AG08395 (cell line): Measurements from ENCODE around the gene TRANK1.
"Not testable (repeated sequence)": the region's sequence is repeated elsewhere in the genome, so short reads cannot be mapped to it uniquely, and the experiment has no call there.

Experiments
- DNase-seq: peaks from one replicate; pipeline ENCODE4 v3.0.0; 2012; ENCODE audit warnings: mixed read lengths, low spot score

Gene TRANK1

DNA sequence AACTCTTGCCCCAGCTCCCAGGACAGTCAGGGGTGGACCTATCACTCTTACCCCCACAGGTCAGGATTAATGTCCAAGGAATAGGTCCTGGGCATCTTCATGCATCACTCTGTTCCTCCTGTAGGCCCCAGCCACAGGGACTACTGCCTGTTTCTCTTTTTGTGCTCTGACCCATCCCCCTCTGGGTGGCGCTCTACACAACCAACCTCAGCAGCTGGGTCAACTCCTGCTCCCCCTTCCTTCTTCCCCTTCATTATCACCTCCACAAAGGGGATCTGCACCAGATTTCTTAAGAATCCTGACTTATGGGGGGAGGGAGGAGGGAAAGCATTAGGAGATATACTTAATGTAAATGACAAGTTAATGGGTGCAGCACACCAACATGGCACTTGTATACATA is 12.2 kb upstream of the TRANK1 start:
- no peak for DNase-seq

- no peak for DNase-seq
These were observed 11.3 kb upstream of the TRANK1 start for GRCh38 chr3:36956155-36956554.

DNA sequence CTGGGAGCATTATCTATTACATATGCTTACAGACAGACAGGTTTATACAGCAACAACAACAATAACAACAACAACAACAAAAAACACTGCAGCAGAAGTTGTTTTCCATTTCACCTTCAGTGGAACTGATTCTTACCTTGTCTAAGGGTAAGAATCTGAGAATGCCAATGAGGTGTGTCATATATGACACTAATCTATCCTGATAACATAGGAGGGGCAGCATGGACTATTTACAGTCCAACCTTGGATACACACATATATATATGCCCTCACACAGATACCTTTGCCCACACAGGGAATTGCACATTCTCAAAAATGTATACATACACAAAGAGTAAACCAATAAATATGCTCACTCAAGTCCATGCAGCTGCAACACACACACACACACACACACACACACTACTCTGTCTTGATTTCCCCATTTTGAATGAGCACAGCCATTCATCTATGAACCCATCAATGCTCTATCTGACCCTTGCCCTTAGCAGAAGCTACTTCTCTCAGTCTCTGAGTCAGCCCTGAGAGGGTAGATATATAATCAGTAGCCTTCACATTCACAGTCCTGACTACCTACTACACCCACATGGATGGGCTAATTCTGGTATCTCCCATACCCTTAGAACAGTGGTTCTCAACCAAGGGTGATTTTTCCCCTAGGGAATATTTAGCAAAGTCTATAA is 9.7 kb upstream of the TRANK1 start:
- no peak for DNase-seq

GRCh38 chr3:36947814-36948213 is 3.0 kb upstream of the TRANK1 start:
- not testable (repeated sequence) for DNase-seq

DNA sequence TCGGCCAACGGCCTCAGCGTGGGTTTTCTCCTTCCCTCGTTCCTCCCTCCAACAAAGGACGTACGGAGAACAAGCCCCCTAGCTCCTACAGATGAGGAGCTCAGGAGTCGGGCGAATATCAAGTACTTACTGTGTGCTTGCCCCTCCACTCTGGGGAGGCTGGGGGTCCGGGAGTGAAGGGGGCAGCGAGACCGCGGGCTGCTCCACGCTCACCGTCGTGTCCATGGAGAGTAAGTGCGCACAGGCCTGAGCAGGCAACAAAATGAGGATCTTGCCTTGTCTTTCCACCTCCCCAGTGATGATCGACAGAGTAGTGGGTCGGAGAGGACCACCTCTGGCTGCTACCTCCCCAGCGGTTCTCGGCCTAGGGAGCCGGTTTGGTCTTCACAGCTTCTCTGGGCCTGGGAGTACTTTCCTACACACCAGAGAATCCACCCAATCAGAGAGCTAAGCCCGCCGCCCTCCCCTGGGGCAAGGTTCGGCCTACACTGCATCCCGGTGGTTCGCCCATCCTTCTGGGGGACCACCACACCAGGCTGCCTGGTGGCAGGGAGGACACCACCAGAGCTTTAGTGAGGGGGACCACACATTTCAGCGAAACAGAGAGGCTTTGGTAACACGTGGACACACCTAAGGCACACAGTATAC is 603 bp upstream of the TRANK1 start:
- no peak for DNase-seq

GRCh38 chr3:36944012-36944640 is 728 bp downstream of the TRANK1 start:
- peak; percentile 75 for DNase-seq

- no peak for DNase-seq
These were observed 1.3 kb downstream of the TRANK1 start for GRCh38 chr3:36943601-36944000.

- DNase-seq: no peak
These were observed 2.1 kb downstream of the TRANK1 start for GRCh38 chr3:36942638-36943248.

GRCh38 chr3:36941658-36942057 is 3.2 kb downstream of the TRANK1 start:
- DNase-seq: no peak

- no peak for DNase-seq
These were observed 3.7 kb downstream of the TRANK1 start for GRCh38 chr3:36941162-36941561.

GRCh38 chr3:36937492-36937891 is 7.4 kb downstream of the TRANK1 start:
- DNase-seq: no peak

- no peak for DNase-seq
These were observed 11.1 kb downstream of the TRANK1 start for GRCh38 chr3:36933540-36934296.

DNA sequence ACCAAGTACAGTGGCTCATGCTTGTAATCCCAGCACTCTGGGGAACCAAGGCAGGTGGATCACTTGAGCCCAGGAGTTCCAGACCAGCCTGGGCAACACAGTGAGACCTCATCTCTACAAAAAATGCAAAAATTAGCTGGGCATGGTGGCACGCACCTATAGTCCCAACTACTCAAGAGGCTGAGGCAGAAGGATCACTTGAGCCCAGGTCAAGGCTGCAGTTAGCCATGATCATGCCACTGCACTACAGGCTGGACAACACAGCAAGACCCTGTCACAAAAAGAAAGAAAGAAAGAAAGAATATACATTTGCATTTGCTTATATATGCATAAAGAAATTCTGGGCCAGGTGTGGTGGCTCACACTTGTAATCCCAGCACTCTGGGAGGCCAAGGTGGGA is 13.4 kb downstream of the TRANK1 start:
- not testable (repeated sequence) for DNase-seq

GRCh38 chr3:36928220-36928619 is 16.6 kb downstream of the TRANK1 start:
- no peak for DNase-seq

DNA sequence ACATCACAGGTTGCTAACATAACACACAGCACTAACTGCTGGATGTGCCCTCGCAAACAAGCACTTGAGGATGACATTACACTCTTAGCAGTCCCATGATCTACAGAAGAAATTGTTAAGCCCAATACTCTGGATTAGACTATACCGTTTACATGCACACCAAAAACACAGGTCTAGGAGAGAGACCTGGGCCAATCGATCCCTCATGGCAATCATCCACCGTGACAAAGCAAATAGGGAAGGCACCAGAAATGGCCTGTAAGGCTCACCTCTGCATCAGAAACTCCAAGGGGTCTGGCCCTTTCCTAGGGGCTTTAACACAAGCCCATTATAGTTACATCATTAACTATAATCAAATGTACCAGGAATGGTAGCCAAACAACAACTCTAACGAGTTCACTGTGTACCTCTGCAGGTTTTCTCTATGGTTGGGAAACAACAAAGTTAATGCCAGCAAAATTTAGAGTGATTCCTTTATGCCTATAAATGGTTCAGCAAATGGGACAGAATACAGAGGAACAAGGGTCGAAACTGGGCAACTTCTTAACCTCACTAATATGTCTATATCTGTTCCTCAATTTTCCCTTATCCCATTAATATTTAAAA is 18.5 kb downstream of the TRANK1 start:
- no peak for DNase-seq

DNA sequence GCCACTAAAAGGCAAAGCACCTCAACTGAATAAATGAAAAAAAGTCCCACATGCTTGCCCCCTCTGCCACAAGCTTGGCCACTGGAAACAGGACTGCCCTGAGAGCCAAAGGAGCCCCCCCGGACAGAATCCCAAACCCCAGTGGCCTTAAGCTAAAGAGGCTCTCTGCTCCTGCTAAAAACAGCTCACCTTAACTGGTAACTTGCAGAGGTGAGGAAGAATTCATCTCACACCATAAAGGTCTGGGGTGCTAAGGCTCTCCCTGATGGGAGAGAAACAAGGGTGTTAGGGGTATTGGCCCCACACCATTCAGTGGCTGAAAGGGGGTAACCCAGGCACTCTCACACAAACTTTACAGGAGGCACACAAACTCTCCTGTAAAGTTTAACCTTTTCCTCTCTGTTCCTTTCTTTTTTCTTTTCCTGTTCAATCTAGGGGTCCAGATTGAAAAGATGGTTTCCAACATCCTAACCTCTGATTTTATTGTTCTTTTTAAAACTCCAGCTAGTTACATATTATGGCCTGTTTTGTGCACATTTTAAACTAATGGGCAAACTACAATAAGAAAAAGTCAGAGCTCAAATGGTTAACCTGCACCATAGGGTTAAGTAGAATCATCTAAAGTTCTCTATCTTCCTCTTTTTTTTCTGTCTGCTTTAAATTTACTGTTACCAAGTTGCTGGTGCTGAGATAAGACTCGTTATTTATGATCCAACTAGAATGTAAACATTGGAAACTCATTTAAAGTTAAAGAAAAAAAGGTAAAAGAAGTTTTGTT is 19.9 kb downstream of the TRANK1 start:
- no peak for DNase-seq

GRCh38 chr3:36923981-36924743 is 20.7 kb downstream of the TRANK1 start:
- no peak for DNase-seq

DNA sequence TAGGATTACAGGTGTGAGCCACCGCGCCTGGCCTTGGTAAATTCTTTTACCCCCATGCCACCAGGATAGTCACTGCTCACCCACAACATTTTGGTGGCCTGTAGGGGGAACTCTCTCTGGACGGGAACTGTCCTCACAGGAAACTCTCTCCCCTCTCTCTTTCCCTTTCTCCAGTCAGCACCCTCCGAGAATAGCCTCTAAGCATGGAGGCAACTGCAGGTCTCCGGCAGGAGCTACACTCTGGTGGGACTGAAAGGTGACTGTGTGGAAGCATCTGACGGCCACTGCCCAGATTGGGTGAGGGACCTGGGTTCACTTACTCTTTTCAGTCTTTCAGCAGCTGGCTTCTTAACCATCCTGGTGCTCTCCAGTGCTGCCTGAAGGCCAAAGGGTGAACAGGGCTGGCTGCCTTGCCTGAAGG is 21.3 kb downstream of the TRANK1 start:
- no peak for DNase-seq

- DNase-seq: no peak
These were observed 23.8 kb downstream of the TRANK1 start for GRCh38 chr3:36920884-36921567.
